ENCODE data around the gene SPI1.
"Not testable (repeated sequence)": the region's sequence is repeated elsewhere in the genome, so short reads cannot be mapped to it uniquely, and the experiment has no call there.

Gene SPI1

GRCh38 chr11:47340010-47340409 is 38.3 kb downstream of the SPI1 start:
- no peak for DNase-seq (ENCODE audit: low read depth)

- no peak for DNase-seq (ENCODE audit: low read depth)
Observed at GRCh38 chr11:47338396-47339241, 39.7 kb downstream of the SPI1 start.

GRCh38 chr11:47337229-47337924 is 41.0 kb downstream of the SPI1 start:
- no peak for DNase-seq (ENCODE audit: low read depth)

GRCh38 chr11:47336595-47336994 is 41.8 kb downstream of the SPI1 start:
- no peak for DNase-seq (ENCODE audit: low read depth)

- no peak for DNase-seq (ENCODE audit: low read depth)
Observed at GRCh38 chr11:47335733-47336132, 42.6 kb downstream of the SPI1 start.

GRCh38 chr11:47334699-47335411 is 43.5 kb downstream of the SPI1 start:
- not testable (repeated sequence) for DNase-seq (ENCODE audit: low read depth)

GRCh38 chr11:47333886-47334443 is 44.4 kb downstream of the SPI1 start:
- no peak for DNase-seq (ENCODE audit: low read depth)

- no peak for DNase-seq (ENCODE audit: low read depth)
Observed at GRCh38 chr11:47333526-47333845, 44.9 kb downstream of the SPI1 start.

- no peak for DNase-seq (ENCODE audit: low read depth)
Observed at GRCh38 chr11:47332791-47333525, 45.4 kb downstream of the SPI1 start.

GRCh38 chr11:47332303-47332711 is 46.0 kb downstream of the SPI1 start:
- no peak for DNase-seq (ENCODE audit: low read depth)

GRCh38 chr11:47331454-47332302 is 46.7 kb downstream of the SPI1 start:
- no peak for DNase-seq (ENCODE audit: low read depth)

- no peak for DNase-seq (ENCODE audit: low read depth)
Observed at GRCh38 chr11:47329987-47330931, 48.1 kb downstream of the SPI1 start.

GRCh38 chr11:47329431-47329986 is 48.8 kb downstream of the SPI1 start:
- DNase-seq (ENCODE audit: low read depth) = no peak

GRCh38 chr11:47328449-47329390 is 49.6 kb downstream of the SPI1 start:
- no peak for DNase-seq (ENCODE audit: low read depth)

GRCh38 chr11:47327949-47328348 is 50.4 kb downstream of the SPI1 start:
- no peak for DNase-seq (ENCODE audit: low read depth)

GRCh38 chr11:47327025-47327424 is 51.3 kb downstream of the SPI1 start:
- no peak for DNase-seq (ENCODE audit: low read depth)

GRCh38 chr11:47326198-47326597 is 52.1 kb downstream of the SPI1 start:
- DNase-seq (ENCODE audit: low read depth) = no peak

All from stimulated activated CD4-positive, alpha-beta T cell treated with anti-CD3 and anti-CD28 coated beads, Interleukin-2, amount 100 ng/mL, for 4 hours (primary cell).